ENCODE results near the gene KRTAP4-16.
"Not testable (repeated sequence)": the region's sequence is repeated elsewhere in the genome, so short reads cannot be mapped to it uniquely, and the experiment has no call there.

The KRTAP4-16 gene

DNA sequence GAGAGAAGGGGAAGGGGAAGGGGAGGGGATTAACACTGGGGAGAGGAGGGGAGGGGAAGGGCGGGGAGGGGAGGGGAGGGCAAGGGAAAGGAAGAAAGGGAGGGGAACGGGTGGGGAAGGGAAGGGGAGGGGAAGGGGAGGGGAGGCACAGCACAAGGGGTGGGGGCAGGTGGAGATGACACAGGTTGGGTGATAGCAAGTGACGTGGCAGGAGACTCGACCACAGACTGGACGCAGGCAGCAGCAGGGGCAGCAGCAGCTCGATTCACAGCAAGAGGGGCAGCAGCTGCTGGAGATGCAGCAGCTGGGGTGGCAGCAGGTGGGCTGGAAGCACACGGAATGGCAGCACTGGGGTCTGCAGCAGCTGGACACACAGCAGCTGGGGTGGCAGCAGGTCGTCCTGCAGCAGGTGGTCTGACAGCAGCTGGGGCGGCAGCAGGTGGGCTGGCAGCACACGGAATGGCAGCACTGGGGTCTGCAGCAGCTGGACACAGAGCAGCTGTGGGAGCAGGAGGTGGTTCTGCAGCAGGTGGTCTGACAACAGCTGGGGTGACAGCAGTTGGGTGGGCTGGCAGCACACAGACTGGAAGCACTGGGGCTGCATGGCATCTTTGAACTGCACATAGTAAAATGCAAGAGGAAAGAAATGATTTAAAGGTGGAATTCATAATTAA lies at the start of gene KRTAP4-16:
TSS of gene KRTAP4-16 (minus strand) at position 624 of the 674 bp plus-strand sequence. CDS start at position 624, 0 bp downstream.
- DNase-seq (ENCODE audit: low read depth), result no peak

- DNase-seq (ENCODE audit: low read depth), result no peak
Measured at GRCh38 chr17:41151525-41151924, 49.5 kb upstream of the KRTAP4-16 start.

DNA sequence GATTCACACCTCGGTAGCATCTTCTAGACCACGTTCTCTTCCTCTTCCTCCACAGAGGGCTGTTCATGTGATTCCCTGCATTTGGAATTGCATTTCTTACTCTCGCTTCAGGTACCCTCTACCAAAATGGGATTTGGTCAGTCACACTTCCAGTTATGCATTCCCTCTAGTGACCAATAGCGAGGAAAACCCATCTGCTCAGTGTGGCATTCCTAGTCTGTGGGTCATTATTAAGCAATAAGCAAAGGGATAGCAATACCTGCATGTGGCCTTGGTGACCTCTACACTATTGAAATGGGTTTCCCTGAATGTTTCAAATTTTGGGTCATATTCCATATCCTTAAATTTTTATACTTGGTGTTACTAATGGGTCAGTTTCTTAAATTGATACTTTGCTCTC lies 48.0 kb upstream of the KRTAP4-16 start:
- DNase-seq (ENCODE audit: low read depth), result no peak

- no peak for DNase-seq (ENCODE audit: low read depth)
Measured at GRCh38 chr17:41149652-41149985, 47.6 kb upstream of the KRTAP4-16 start, which contains the start of gene KRTAP4-5. Gene KRTAP4-5 (minus strand): TSS chr17:41149825. CDS start chr17:41149767, 58 bp downstream.

DNA sequence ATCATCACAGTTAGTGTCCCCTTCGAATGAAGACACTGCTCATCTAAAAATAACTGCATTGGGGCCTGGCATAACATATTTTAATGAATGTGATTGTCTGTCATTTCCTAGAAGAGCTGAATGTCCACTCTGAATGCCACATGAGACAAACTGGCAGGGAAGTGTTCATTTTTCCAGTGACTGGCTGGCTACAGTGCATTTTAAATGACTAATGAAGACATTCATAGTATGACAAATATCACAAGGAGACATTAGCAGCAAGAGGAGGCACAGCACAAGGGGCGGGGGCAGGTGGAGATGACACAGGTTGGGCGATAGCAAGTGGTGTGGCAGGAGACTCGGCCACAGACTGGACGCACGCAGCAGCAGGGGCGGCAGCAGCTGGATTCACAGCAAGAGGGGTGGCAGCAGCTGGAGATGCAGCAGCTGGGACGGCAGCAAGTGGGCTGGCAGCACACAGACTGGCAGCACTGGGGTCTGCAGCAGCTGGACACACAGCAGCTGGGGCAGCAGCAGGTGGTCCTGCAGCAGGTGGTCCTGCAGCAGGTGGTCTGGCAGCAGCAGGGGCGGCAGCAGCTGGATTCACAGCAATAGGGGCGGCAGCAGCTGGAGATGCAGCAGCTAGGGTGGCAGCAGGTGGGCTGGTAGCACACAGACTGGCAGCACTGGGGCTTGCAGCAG lies 47.1 kb upstream of the KRTAP4-16 start:
- not testable (repeated sequence) for DNase-seq (ENCODE audit: low read depth)

- no peak for DNase-seq (ENCODE audit: low read depth)
Measured at GRCh38 chr17:41147531-41148204, 45.7 kb upstream of the KRTAP4-16 start.

DNA sequence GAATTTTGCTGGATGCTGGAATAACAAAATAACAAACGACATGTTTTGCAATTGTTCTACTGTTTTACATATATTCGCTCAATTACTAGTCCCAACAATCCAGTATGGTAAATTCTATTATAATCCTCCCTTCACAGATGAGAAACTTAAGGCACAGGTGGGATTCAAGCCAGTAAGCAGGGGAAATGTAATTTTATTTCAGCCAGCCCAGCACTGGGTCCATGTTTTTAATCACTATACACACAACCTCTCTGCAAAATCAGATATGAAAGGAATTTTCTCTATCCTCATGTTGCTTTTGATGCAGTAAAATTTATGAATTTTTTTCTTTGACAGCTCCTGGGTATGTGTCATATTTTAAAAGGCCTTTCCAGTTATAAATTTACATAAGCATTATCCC lies 43.3 kb upstream of the KRTAP4-16 start:
- DNase-seq (ENCODE audit: low read depth), result no peak

GRCh38 chr17:41144846-41145245 lies 42.8 kb upstream of the KRTAP4-16 start:
- no peak for DNase-seq (ENCODE audit: low read depth)

- DNase-seq (ENCODE audit: low read depth), result no peak
Measured at GRCh38 chr17:41141361-41141760, 39.4 kb upstream of the KRTAP4-16 start.

DNA sequence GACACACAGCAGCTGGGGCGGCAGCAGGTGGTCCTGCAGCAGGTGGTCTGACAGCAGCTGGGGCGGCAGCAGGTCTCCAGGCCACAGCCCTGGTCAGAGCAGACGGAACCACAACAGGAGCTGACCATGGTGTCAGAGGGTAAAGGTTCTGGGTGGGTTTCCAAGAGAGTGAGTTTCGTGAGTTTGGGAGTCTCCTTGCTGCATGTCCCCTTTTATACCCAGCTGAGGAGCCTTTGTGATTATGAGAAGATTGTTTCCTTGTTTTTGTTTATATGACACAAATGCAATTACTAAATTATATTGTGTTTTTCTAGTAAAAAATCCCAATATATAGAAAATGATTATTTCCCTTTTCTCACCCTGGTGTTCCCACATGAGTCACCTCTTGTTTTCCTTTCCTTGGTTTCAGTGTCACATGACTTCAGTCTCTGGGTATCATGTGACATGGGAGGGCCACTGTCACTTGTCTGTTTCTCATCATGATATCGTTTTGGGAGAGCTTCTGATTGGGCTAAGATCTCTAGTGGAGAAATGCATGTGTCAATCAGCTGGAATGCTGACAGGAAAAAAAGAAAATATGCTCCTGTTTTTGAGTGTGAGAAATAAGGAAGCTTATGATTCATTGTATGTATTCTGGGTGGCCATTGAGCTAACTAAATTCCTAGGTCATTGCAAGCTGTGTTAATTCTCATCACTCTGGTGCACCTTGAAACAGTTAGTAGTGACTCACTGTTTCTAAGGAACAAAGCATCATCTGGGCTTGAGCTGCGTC lies 38.5 kb upstream of the KRTAP4-16 start, which contains the start of gene KRTAP4-6:
TSS of gene KRTAP4-6 (minus strand) at position 185 of the 772 bp plus-strand sequence. CDS start at position 128, 57 bp downstream.
- DNase-seq (ENCODE audit: low read depth), result peak; percentile 74

GRCh38 chr17:41139865-41140264 lies 37.9 kb upstream of the KRTAP4-16 start:
- DNase-seq (ENCODE audit: low read depth), result not testable (repeated sequence)

- no peak for DNase-seq (ENCODE audit: low read depth)
Measured at GRCh38 chr17:41133880-41134735, 32.1 kb upstream of the KRTAP4-16 start.

DNA sequence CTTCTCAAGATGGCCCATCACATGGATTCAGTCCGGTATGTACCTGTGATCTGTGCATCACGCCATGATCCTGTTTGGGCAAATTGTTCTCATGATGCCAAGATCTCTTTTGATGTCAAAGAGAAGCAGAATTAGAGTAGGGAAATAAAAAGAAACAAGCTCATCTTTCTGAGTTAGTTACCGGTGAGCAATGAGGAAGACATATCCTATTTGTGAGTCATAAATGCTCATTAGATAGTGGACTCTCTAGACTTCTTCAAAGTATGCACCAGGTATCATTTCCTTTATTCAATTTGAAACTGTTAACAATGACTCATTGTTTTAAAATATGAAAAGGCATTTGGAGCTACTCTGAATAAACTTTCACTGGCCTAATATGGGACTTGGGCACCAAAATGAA lies 30.0 kb upstream of the KRTAP4-16 start:
- DNase-seq (ENCODE audit: low read depth), result no peak

GRCh38 chr17:41127371-41127770 lies 25.4 kb upstream of the KRTAP4-16 start:
- DNase-seq (ENCODE audit: low read depth), result no peak

DNA sequence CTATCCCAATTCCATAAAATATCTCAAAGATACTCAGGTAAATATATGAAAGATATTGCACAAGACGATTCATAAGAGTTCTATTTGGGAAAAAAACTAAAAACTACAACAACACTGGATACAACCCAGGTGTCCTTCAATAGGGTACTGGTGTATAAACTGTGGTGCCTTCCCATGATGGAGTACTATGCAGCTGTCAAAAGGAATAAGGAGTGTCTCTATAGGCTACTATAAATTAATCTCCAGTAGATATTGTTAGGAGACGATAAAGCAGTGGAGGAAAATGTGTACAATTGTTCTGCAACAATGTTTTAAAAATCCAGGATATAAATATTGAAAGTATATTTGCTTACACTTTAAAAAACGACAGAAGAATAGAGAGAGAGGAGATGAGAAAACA lies 24.4 kb upstream of the KRTAP4-16 start:
- no peak for DNase-seq (ENCODE audit: low read depth)

GRCh38 chr17:41125064-41125463 lies 23.1 kb upstream of the KRTAP4-16 start:
- DNase-seq (ENCODE audit: low read depth), result no peak

- DNase-seq (ENCODE audit: low read depth), result not testable (repeated sequence)
Measured at GRCh38 chr17:41123991-41124371, 22.0 kb upstream of the KRTAP4-16 start, which contains the start of gene KRTAP4-12. Gene KRTAP4-12 (minus strand): TSS chr17:41124182. CDS start chr17:41124122, 60 bp downstream.

DNA sequence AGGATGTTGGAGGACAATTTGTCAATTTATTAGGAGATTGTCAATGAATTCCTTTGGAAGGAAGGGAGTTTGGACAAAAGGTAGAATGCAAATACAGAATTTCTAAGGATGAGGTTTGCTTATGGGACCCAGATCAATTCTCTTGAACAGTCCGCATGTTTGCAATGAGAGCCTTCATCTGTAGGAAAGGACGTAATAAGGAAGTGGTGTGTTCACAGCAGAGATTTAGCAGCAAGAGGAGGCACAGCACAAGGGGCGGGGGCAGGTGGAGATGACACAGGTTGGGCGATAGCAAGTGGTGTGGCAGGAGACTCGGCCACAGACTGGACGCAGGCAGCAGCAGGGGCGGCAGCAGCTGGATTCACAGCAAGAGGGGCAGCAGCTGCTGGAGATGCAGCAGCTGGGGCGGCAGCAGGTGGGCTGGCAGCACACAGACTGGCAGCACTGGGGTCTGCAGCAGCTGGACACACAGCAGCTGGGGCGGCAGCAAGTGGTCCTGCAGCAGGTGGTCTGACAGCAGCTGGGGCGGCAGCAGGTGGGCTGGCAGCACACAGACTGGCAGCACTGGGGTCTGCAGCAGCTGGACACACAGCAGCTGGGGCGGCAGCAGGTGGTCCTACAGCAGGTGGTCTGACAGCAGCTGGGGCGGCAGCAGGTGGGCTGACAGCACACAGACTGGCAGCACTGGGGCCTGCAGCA lies 21.4 kb upstream of the KRTAP4-16 start:
- not testable (repeated sequence) for DNase-seq (ENCODE audit: low read depth)

GRCh38 chr17:41121742-41122141 lies 19.7 kb upstream of the KRTAP4-16 start:
- no peak for DNase-seq (ENCODE audit: low read depth)
